Stomach (tissue), 9 donors: ENCODE data around the gene IST1. TPM values are rescaled to one million over a fixed set of nuclear protein-coding genes. Genes with fewer than 3 reads are reported as not detected.

Source experiments
- DNase-seq, 2 donors: peaks; one replicate each; pipeline versions ENCODE4 v3.0.0 to v3.0.0-alpha.2; 2013 to 2019
- H3K27ac ChIP-seq, 5 donors: fragments of 200-600 bp in 4 of 5; sonication (generic) in 4 of 5; one replicate each; pipeline ENCODE4 v1.5.1; 2013 to 2019; ENCODE audit warnings: mild to moderate bottlenecking in 1 of 5, moderate library complexity in 1 of 5
- H3K27me3 ChIP-seq, 3 donors: fragments of 200-600 bp; sonication (generic); one replicate each; pipeline ENCODE4 v1.5.1; 2017 to 2019; ENCODE audit warnings: mixed run types in 1 of 3
- H3K36me3 ChIP-seq, 4 donors: fragments of 200-600 bp; sonication (generic); 1 replicate in 3 of 4; 2 replicates in 1 of 4; pipeline ENCODE4 v1.5.1; 2016 to 2019
- H3K4me1 ChIP-seq, 4 donors: fragments of 200-600 bp; sonication (generic); one replicate each; pipeline ENCODE4 v1.5.1; 2016 to 2019
- H3K4me3 ChIP-seq, 4 donors: fragments of 200-600 bp; sonication (generic) in 3 of 4; one replicate each; pipeline ENCODE4 v1.5.1; 2016 to 2019; ENCODE audit warnings: mild to moderate bottlenecking in 1 of 4
- H3K9me3 ChIP-seq, 4 donors: fragments of 200-600 bp; sonication (generic); one replicate each; pipeline ENCODE4 v1.5.1; 2016 to 2019
- EP300 ChIP-seq: sonication (generic); formaldehyde crosslinking; IDR thresholded peaks from one replicate; pipeline ENCODE4 v1.6.1; 2017; ENCODE audit warnings: antibody characterized with exemption
- POLR2A ChIP-seq, 4 donors: fragments of 450-650 bp; IDR thresholded peaks; one replicate each; pipeline ENCODE4 v1.6.1; 2016; ENCODE audit warnings: antibody characterized with exemption in 4 of 4, control low read depth in 2 of 4, mild to moderate bottlenecking in 1 of 4, moderate library complexity in 1 of 4
- POLR2AphosphoS5 ChIP-seq, 3 donors: sonication (generic); formaldehyde crosslinking; IDR thresholded peaks; one replicate each; pipeline ENCODE4 v1.6.1; 2016; ENCODE audit warnings: antibody characterized with exemption in 3 of 3
- WGBS, 5 donors: extraction: QIAGEN DNeasy Blood & Tissue Kit in 3 of 5; methylation state at CpG; one replicate each; pipeline versions ENCODE4 v1.1.5 to v1.1.7; 2013 to 2018; 5-methylcytosine and 5-hydroxymethylcytosine counted together
- intact Hi-C: fragments of 100-400 bp; cut with DNase I; formaldehyde crosslinking; loops from one replicate; pipeline ENCODE4 v1.15.1; 2023; ENCODE audit warnings: low total_unique reads
- polyA plus RNA-seq, 3 donors: library from polyadenylated mRNA; stranded (reverse); fragments of 200-250 nt; gene quantifications; one replicate each; pipeline ENCODE4 v1.2.3, GENCODE V29; 2013
- total RNA-seq, 5 donors: library from RNA; depleted of rRNA; stranded (reverse); fragments of >200 nt; gene quantifications; one replicate each; pipeline versions ENCODE4 v1.1.0 to v1.2.3, GENCODE V29; 2014 to 2016
- TF ChIP-seq, protein P1 (sequence below), 7 experiments: fragments of 450-650 bp in 4 of 7; fragments of 200-600 bp in 3 of 7; sonication (generic) in 3 of 7; IDR thresholded peaks; one replicate each; pipeline ENCODE4 v1.5.1; 2016 to 2019; ENCODE audit warnings: antibody characterized with exemption in 7 of 7, control low read depth in 2 of 7, mild to moderate bottlenecking in 1 of 7
- donor health status: healthy with polysubstance abuse.
- donor health status: Bipolar disorder and iron deficiency.
- donor health status: healthy.

IST1 gene
- total and polyA plus RNA-seq, 8 donors: 76.0 to 270 (median 160) TPM

DNA sequence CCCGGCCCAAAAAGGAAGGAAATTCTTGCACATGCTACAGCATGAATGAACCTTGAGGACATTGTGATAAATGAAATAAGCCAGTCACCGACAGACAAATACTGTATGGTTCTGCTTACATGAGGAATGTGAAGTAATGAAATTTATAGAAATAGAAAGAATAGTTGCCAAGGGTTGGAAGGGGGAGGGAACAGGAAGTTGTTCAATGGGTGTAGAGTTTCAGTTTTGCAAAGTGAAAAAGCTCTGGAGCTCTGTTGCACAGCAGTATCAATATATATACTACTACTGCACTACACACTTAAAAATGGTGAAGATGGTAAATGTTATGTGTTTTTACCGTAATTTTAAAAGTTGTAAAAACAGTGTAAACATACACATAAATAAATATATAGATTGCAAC, 61.2 kb downstream of the IST1 start:
- Histone ChIP-seq H3K36me3 (no peaks in the 10 kb centered on the region), H3K4me1 (peaks cover 0 to 5% (median 0%) of the 10 kb centered on the region in 4 donors), H3K4me3 (no peak overlapping the region), H3K9me3 (no peaks in the 10 kb centered on the region), H3K27ac (no peak overlapping the region), H3K27me3 (no peaks in the 10 kb centered on the region)
- DNase-seq: no peak
- intact Hi-C loops: no loop called here
- TF ChIP-seq, protein P1, sequence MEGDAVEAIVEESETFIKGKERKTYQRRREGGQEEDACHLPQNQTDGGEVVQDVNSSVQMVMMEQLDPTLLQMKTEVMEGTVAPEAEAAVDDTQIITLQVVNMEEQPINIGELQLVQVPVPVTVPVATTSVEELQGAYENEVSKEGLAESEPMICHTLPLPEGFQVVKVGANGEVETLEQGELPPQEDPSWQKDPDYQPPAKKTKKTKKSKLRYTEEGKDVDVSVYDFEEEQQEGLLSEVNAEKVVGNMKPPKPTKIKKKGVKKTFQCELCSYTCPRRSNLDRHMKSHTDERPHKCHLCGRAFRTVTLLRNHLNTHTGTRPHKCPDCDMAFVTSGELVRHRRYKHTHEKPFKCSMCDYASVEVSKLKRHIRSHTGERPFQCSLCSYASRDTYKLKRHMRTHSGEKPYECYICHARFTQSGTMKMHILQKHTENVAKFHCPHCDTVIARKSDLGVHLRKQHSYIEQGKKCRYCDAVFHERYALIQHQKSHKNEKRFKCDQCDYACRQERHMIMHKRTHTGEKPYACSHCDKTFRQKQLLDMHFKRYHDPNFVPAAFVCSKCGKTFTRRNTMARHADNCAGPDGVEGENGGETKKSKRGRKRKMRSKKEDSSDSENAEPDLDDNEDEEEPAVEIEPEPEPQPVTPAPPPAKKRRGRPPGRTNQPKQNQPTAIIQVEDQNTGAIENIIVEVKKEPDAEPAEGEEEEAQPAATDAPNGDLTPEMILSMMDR (IDR thresholded peaks at IDR 0.05): no peak
- TF ChIP-seq POLR2A (IDR thresholded peaks at IDR 0.05) (no peak), POLR2AphosphoS5 (IDR thresholded peaks at IDR 0.05) (no peak), EP300 (no peak)
- WGBS, 5 donors: 67 to 87% (median 81%) methylated on average over 3 of the region's 3 CpGs

DNA sequence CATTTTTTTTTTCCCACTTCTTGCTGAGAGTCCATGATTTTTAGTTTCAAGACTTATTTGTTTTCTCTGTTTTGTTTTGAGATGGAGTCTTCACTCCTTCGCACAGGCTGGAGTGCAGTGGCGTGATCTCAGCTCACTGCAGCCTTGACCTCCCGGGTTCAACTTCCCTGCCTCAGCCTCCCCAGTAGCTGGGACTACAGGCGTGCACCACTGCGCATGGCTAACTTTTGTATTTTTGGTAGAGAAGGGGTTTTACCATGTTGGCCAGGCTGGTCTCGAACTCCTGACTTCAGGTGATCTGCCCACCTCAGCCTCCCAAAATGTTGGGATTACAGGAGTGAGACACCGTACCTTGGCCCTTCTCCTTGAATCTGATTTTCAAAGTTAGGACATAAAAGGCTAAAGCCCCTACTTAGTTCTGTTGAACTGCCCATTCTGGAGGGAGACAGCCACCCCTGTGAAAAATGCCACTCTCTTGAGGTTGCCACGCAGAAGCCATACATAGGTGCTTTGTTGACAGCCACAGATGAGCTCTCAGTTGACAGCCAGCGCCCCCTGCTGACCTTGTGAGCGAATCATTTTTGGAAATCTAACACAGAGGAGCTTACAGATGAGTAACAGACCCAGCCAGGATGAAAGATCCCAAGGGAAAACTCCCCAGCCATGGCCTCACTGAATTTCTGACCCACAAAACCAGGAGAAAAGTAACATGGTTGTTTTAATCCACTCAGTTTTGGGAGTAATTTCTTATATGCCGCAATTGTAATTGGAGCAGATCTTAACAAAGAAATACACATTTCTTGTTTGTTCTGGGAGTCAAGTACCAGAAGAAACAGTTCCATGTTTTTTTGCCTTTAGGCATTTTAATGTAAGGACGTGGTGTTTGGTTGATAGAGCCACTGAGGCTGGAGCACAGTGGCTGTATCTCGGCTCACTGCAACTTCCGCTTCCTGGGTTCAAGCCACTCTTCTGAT, 66.0 kb downstream of the IST1 start:
- peak in 2 of 3 donors; percentile 5 to 66 for TF ChIP-seq POLR2AphosphoS5 (IDR thresholded peaks at IDR 0.05)
- no peak for TF ChIP-seq EP300
- no peak for TF ChIP-seq POLR2A (IDR thresholded peaks at IDR 0.05)
- TF ChIP-seq, protein P1 (IDR thresholded peaks at IDR 0.05): peak in 5 of 7 experiments; percentile 31 to 75 (median 71)
- Histone ChIP-seq H3K9me3 (no peaks in the 10 kb centered on the region), H3K27ac (no peak overlapping the region), H3K4me3 (no peak overlapping the region), H3K27me3 (no peaks in the 10 kb centered on the region), H3K4me1 (peaks cover 0 to 5% (median 0%) of the 10 kb centered on the region in 4 donors), H3K36me3 (no peaks in the 10 kb centered on the region)
- 48 to 61% (median 55%) methylated on average over 10 to 14 of the region's 14 CpGs for WGBS, 5 donors
- peak; percentile 88 to 94 for DNase-seq
- intact Hi-C loops: no loop called here

DNA sequence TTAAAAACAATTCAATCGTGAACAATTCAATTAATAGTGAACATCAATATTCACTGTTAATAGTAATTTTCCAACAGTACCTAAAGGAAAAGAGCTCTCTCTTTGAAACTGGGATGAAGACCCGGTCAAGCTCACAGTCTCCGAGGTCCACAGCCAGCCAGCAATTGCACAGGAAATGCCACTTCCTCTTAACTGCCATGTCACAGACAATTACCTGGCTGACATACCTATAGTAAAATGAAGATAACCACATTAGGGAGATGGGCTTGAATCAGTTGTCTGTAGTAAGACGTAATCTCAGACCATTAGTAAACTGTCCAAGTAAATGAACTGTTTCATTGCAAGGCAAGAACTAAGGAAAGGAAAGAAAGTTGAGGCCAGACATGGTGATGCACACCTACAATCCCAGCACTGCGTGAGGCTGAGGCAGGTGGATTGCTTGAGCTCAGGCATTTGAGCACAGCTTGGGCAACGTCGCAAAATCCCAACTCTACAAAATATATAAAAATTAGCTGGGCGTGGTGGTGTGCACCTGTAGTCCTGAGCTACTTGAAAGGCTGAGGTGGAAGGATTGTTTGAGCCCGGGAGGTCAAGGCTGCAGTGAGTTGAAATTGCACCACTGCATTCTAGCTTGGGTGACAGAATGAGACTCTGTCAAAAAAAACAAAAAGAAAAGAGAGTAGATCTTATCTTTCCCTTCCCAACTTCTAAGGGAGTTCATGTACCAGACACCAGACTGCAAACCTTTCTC, 68.0 kb downstream of the IST1 start:
- TF ChIP-seq POLR2A (IDR thresholded peaks at IDR 0.05) (no peak), EP300 (no peak), POLR2AphosphoS5 (IDR thresholded peaks at IDR 0.05) (no peak)
- TF ChIP-seq, protein P1 (IDR thresholded peaks at IDR 0.05): no peak
- Histone ChIP-seq H3K27ac (no peak overlapping the region), H3K4me1 (peaks cover 0 to 5% (median 0%) of the 10 kb centered on the region in 4 donors), H3K9me3 (no peaks in the 10 kb centered on the region), H3K36me3 (no peaks in the 10 kb centered on the region), H3K27me3 (no peaks in the 10 kb centered on the region), H3K4me3 (no peak overlapping the region)
- intact Hi-C loops: no loop called here
- 65 to 75% (median 73%) methylated on average over 9 of the region's 9 CpGs for WGBS, 5 donors
- no peak for DNase-seq

DNA sequence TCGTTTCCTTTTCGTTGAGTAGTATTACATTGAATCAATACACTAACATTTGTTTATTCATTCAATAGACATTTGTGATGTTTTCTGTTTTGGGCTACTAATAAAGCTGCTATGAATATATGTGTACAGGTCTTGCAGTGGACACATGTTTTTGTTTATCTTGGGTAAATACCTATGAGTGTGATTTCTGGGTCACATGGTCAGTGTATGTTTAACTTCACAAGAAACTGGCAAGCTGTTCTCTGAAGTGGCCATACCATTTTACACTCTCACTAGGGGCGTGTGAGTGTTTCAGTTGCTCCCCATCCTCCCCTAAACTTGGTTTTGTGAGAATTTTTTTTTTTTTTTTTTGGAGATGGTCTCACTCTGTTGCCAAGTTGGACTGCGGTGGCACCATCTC, 69.9 kb downstream of the IST1 start:
- no peak for TF ChIP-seq EP300
- TF ChIP-seq, protein P1 (IDR thresholded peaks at IDR 0.05): no peak
- TF ChIP-seq POLR2AphosphoS5 (IDR thresholded peaks at IDR 0.05): no peak
- TF ChIP-seq POLR2A (IDR thresholded peaks at IDR 0.05): no peak
- peak in 1 of 2 donors; percentile 14 for DNase-seq
- no peaks in the 10 kb centered on the region for H3K9me3 ChIP-seq
- 47 to 67% (median 63%) methylated on average over 4 of the region's 4 CpGs for whole genome bisulfite sequencing, 5 donors
- no peak overlapping the region for H3K27ac ChIP-seq
- intact Hi-C loops: no loop called here
- H3K27me3 ChIP-seq: no peaks in the 10 kb centered on the region
- no peaks in the 10 kb centered on the region for H3K36me3 ChIP-seq
- H3K4me3 ChIP-seq: no peak overlapping the region
- peaks cover 0 to 5% (median 0%) of the 10 kb centered on the region in 4 donors for H3K4me1 ChIP-seq
